Inflammatory macrophage treated with lipopolysaccharide for 1 hour (primary cell): ENCODE data around the gene VTI1A.

Experiments used
- DNase-seq, 2 donors: peaks; one replicate each; pipeline ENCODE4 v3.0.0-alpha.2; 2020 to 2022

VTI1A gene

DNA sequence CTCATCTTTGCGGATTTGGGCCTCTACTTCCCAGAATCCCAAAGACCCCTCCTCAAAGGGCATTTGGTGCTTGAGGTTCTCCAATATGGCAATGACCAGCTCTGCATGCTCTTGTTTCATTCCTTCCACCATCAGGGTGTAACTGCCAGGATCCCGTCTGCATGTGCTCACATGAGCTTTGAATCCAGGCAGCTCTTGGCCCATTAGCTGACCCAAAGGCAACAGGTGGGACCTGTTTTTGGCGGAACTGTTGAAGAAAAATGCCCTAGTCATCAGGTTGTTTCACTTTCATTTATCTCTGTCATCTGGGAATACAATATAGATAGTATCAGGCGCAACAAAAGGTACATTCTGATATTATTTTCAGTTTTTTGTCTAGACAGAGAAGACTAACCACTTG is 343.9 kb downstream of the VTI1A start:
- no peak for DNase-seq

DNA sequence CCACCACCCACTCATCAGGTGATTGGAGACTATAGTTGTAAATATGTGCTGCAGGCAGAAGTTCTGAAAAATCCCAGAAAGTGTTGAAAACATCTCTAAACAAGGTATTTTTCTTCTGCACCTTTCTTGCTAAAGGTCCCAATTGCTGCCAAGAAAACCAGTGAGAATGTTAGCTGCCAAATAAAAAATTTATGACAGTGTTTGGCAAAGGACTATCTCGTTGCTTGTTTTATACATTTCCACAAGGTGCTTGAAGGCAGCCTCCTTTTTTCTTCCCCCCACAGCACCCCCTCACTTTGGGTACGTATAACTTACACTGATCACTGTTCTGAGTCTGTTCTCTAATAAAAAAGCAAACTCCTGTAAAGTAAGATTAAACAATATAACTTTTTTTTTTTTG is 344.4 kb downstream of the VTI1A start:
- no peak for DNase-seq

DNA sequence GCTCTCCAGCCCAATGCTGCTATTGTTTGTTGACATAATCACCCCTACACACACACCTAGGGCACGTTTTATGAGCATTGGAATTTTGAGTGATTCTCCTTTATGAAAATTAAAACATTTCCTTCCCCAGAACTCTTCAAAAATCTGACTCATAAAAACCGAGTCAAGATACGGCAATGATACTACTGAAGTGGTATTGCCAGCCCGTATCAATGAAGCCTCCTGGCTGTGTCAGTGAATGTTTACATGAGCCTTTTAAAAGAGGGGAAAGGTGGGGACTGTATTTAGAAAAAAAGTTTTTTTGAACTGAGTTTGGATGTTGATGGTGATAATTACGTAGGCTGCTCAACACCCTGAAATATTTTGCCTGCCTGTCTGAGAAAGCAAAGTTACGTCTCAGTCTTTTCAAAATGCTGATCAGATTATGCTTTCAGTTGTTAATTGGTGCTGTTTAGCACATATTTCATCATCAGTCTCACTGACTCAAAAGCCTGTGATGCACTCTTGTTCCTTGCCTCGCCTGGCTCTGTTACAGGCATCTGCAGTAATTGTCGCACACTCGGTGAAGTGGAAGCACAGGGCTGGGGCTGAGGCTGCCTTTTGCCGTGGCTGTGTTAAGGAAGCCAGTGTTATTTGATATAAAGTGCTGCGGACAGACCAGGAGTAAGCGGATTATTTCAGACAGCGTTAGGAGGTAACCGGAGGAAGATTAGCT is 345.6 kb downstream of the VTI1A start:
- no peak for DNase-seq

DNA sequence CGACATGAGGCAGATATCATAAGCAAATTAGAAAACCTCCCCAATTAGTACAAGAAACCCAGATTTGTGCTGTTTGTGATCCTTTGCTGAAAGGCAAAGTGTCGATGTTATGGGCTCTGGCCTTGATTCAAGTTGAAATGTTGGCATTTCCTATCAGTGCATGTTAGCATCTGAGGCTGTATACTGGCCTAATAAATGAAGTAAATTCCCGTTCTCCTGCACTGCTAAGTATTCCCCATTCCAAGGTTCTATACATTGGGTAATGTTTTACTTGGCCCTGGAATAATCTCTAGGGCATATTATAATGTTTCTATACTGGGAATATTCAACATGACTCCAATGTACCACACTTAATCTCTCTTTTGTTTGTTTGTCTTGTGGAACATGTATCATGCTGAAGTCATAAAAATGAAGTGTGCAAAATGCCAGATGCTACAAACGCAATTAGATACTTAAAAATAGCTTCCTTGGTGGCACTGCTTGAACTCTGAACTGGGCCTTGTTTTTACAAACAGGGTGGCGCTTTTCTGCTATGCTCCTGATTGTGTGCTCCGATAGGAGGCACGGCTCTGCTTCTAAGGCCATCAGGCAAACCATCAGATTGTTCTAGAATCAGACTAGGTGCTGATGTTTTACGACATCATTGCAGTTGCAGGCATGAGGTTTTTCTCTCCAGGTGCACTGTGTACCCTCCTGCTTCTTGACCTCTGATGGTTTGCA is 346.3 kb downstream of the VTI1A start:
- no peak for DNase-seq

DNA sequence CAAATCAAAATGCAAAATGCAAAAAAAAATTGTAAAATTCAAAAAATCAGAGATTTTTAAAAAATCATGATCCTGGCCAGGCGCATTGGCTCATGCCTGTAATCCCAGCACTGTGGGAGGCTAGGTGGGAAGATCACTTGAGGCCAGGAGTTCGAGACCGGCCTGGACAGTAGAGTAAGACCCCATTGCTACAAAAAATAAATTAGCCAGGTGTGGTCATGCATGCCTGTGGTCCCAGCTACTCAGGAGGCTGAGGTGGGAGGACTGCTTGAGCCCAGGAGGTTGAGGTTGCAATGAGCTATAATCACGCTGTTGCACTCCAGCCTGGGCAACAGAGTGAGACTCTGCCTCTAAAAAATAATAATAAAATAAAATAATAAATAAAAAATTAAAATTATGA is 347.2 kb downstream of the VTI1A start:
- DNase-seq, result no peak

DNA sequence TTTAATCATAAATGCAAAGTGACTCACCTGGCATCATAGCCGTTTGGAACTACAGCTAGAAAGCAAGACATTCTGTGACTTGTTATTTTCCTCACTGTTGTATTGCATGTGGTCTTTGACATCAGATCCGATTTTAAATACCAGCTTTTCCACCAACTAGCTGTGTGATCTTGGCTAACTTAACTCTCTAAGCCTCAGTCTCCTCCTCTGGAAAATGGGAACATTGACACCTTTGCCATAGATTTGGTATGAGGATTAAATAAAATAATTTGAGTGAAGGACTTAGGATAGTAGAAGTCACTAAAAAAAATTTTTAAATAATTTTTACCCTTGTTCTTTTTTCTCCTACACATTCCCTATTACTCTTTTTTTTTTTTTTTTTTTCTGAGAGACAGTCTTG is 348.1 kb downstream of the VTI1A start:
- DNase-seq, result no peak

DNA sequence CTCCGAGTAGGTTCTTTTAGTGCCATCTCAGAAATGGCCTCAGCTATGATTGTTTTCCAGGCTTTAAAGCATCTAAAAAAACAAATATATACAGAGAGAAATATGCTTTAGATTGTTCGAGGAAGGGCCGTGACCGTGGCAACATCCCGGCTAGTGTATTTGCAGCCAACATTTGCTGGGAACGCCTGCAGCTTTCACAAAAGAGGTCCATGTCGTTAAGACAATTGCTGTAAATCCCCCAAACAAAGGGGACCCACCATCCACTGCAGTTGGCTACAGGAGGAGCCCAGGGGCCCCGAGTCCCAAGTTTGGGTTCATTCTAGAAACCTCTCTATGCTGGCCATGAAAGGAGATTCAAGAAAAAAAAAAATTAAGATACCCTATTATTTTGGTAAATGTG is 350.2 kb downstream of the VTI1A start:
- DNase-seq, result no peak

DNA sequence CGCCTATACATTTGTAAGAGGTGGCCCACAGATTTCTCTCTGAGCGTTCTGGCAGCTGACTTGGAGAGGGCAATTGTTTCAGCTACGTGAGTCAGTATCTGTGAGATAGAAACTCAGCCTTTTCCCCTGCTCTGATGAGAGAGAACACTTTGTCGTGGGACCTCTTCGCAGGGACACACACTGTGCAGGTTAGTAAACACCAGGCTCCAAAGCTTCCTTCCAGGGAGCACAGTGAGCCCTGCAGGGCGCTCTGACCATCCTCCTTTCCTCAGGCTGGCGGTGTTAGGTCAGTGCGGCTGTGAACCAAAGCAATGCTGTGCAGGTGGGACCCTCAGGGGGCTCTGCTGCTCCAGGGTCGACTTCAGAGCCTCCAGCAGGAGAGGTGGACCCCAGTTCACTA is 350.8 kb downstream of the VTI1A start:
- no peak for DNase-seq

DNA sequence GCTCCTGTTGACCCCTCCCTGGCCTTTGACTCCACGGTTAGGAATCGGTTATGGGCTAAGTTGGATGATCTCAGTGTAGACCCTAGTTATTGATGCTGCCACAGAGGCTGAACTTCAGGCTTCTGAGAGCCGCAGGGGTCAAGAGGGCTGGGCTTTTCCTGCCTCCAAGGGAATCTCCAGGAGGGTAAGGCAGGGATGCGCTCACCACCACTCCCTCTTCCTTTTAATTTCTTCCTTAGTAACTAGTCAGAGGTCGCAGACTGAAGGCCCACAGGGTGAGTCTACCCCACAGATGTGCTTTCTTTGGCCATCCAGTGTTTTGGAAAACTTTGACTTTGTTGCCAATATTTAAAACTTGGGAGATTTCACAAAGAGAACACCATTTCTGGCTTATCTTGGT is 352.0 kb downstream of the VTI1A start:
- no peak for DNase-seq

DNA sequence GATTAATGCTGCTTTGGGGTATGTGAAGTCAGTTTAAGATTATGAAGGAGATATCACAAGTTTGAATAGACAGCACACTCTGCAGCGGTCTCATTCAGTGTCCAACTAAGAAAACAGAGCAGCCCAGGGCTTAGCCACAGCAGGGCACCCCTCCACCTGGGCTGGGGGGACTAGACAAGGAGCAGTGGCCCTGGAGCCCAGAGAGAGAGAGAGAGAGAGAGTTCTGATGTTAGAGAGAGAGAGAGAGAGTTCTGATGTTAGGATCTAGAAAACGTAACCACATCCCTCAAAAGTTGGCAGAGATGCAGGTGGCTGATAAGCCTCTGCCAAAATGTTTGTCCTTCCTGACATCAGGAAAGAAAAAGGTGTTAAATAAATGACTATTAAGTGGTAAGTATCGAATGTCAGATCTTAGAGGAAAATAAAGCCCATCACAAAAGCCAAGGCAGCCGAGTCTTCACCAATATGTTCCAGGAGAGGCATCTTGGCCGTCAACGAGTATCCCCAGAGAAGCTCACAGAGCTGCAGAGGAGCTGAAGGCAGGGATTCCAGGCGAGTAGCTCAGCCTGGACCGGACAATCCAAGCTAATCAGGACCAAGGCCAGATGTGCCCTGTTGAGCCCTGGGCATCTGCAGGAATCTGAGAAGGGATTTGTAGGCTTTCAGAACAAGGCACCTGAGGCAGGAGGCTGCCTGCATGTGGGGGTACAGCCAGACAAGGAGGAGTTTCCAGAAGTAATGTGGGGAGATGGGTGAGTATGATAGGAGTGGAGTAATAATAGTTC is 352.9 kb downstream of the VTI1A start:
- no peak for DNase-seq

DNA sequence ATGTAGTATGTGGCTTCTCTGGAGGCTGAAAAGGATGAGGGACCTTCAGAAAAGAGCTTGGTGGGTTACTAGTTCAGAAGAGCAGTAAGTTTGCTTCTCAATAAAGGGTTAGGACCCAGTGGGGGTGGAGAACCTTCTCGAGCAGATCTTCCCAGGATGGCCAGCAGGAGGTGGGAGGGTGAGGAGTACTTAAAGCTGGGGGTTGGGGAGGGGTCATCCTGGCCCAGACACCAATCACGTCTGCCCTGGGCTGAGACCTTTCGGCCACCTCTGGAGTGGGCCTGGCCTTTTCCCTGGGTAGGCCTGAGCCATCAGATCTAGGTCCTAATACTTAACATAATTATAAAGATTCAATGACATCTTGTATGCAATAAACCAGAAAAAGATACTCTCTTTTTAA is 354.0 kb downstream of the VTI1A start:
- DNase-seq, result no peak

DNA sequence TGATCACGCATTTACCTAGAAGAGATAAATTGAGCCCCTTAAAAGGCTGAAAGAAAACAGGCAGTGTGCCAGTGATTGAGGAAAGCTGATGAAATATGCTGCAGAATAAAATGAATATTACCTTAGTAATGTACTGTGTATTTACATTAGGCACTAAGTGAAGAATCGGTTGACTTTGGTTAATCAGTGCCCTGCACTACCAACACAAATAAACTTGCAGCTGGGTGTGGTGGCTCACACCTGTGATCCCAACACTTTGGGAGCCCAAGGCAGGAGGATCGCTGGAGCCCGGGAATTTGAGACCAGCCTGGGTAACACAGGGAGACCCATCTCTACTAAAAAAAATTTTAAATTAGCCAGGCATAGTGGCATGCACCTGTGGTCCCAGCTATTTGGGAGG is 354.7 kb downstream of the VTI1A start:
- DNase-seq, result no peak

DNA sequence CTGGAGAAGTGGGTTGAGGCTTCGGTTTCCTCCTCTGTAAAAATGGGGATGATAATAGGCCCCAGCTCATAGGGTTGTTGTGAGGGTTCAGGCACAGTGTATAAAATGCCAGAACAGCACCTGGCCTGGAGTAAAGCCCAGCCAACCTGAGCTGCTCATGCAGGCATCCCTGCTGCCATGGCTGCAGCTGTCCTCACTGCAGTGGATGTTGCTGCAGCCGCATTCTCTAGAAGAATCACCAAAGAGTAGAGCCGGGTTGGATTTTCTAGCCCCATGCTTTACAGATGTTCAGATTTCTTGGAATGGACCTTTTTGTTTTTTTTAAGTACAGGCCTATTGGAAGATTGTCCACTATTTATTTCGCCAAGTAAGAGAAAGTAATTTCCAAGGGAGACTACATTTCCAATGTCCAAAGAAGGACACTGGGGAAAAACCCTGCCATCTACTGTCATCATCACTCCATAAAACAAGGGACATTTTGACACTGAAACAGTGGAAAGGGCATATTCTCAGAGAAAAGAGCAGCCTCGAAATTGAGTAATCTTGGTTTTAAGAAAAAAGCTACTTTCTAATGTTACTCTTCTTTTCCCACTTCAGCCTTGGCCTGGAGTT is 355.5 kb downstream of the VTI1A start:
- DNase-seq, result peak in 1 of 2 donors; percentile 5

DNA sequence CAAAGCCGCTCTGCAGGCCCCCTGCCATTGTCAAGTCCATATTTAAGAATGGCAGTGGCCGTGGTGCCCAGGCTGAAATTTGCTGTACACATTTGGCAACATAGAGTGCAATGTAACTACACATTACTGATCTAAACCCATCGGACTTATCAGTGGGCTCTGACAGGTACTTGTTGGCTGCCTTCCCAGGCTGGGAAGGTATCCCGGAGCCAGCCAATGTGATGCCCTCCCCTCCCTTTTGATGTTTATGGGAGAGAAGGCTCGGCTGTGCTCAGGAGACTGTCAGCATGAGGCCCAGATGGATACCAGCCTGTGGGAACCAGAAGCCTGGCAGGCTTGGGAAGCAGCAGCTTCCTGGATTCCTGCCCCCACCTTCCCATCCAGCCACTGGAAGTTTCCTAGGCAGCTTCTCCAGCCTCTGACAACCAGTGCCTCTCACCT is 357.0 kb downstream of the VTI1A start:
- no peak for DNase-seq

DNA sequence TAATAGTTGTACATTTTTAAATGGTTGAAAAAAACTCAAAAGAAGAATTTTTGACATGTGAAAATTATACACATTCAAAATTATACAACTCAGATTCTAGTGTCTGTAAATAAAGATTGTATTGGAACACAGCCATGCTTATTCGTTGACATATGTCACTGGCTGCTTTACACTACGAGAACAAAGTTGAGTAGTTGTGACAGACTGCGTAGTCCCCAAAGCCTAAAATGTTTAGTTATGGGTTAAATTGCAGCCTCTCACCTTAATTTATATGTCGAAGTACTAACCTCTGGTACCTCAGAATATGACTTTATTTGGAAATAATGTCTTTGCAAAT is 358.2 kb downstream of the VTI1A start:
- no peak for DNase-seq

DNA sequence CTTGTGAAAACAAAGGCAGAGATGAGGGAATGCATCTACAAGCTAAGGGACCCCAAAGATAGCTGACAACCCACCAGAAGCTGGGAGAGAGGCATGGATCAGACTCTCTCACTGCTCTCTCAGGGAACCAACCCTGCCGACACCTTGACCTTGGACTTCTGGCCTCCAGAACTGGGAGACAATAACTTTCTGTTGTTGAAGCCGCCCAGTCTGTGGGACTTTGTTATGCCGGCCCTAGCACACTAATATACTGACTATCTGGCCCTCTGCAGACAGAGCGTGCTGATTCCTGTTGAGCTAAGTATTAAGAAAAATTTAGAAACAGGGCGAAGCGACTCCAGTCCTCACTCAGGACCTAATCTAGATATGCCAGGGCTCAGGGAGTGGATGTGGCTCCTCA is 358.7 kb downstream of the VTI1A start:
- DNase-seq, result no peak

DNA sequence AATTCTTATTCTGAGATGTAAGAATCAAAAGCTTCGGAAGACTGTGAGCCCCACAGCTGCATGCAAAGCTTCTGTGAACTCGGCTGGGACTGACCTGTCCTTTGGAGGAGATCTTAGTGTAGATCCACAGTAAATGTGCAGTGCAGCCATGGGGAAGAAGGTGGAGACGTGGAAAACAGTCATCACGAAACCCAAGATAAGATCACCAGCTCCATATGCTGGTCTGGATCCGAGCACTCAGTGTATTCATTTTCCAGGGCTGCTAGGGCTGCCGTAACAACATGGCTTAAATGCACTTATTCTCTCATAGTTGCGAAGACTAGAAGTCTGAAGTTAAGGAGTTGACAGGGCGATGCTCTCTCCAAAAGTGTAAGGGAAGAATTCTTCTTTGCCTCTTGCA is 360.0 kb downstream of the VTI1A start:
- DNase-seq, result no peak

DNA sequence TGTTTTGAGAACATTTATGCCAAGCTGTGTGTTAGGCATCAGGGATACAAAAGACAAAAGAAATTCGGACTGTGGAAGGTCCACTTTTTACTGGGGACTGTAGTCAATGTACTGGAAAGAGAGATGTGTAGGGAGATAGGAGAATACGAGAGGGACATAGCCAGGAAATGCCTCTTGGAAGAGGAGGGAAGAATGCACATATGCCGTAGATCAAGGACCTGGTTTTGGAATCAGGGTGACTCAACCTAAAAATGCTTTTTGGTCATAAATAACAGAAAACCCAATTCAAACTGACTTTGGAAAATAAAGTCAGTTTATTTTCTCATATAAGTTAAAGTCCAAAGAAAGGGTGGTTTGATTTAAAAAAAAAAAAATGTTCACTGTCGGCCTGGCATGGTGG is 362.7 kb downstream of the VTI1A start:
- no peak for DNase-seq

DNA sequence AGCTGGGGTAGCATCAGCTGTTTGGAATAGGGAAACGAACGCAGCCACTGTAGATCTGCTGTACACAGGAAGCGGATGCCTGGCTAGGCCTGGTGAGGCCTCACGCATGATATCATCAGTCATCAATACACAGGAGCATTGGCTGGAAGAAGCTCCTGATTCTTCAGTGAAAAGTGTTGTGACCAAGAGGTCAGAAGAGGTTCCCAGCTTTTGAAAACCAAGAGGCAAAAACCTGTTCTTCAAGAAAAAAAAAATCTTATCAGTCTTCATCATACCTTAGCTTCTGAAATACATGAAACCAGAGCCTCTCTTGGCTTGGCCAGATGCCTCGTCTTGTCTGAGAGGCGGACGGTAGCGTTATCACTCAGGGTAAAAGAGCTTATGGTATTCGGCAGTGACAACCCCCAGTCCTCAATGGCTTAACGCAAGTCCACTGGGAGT is 363.7 kb downstream of the VTI1A start:
- no peak for DNase-seq

DNA sequence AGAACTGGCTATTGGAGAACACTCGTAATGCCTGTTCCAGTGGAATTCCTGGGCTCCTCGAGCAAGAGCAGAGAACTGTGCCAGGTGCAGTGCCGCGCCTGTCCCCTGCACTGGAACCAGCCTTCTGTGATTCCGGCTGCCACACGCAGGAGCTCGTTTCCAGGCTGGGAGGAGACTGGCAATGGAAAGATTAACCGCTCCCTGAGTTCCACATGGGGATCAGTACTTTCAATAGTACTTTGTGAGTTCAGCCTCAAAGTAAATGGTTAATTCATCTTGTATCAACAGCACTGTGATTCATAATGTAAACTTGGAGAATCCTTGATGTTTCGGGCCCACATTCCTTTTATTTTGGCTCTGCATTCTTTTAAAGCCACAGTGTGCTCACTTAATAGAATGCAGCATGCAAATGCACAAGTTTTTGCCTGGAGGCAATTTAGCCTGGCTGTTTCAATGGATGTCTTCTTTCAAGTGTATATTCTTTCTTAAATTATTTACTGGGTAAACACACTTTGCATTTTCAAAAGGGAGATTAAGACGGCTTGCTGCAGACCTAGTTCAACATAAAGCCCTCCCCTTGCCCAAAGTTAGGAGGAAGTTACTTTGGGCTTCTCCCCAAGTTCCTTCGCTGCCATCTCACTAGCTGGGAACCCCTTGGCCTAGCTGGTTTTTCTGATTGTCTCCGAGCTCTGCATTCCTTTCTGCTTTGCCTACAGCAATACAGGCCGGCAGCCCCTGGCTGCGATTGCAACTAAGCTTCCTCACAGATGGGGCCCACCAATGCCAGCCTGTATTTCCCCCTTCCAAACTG is 364.9 kb downstream of the VTI1A start:
- no peak for DNase-seq

DNA sequence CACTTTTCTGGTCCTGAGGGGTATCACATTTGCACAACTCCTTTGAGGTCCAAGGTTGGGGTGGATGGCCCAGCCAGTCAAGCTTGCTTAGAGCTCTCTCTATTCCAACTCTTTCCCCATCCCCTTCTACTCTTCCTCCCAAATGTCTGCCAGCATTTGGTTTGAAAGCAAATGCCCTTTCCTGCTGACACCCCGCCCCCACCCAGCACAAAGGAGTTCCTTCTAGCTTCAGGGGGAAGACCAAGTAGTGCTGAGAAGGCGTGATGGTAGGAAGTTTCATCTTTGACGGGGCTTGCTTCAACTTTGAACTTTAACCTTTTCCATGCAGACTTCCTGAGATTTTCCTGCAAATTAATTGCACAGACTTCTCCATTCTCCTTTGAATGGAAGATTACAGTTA is 365.6 kb downstream of the VTI1A start:
- DNase-seq, result no peak

DNA sequence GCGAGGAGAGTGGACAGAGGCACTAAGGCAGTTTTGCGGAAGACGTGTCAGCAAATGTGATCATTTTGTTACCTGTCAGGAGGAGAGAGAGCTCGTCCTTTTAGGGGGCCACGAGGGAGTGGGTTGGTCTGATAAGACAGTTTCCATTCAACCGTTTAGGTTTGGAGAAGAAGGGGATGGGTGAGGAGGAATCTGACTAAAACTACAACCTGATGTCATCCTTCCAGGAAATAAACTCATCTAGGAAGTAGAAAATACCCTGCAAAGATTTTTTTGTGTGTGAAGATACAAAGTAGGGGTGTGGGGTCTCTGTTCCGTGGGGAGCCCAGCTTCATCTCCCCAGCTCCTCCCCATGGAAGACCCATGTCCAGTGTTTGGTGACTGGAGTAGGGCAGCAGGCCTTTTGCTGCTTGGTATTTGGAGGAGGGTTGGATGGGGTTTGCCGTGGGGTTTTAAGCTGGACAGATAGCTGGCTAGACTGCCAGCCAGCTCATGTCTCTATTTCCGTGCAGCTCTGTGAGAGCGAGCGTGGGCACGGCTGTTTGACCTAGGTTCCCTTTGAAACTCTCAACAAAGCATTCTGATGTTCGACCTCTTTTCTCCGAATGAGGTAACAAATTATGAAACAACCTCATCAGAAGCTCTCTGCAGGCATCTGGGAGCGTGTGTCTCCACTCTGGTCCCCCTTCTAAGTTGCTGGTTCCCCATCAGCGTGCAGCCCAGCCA is 367.0 kb downstream of the VTI1A start:
- DNase-seq, result peak; percentile 23 to 57
